HCT116 (cell line): ENCODE data around the gene NOL9. TPM values are rescaled to one million over a fixed set of nuclear protein-coding genes. Genes with fewer than 3 reads are reported as not detected.
A peak's percentile ranks its signal among the peaks of the same experiment; 100 is the strongest.

Source experiments
- ATAC-seq: fragments of 200-7000 bp; cut with Tn5 transposase; 2 replicates; pipeline ENCODE4 v1.9.1; 2020; ENCODE audit warnings: mild to moderate bottlenecking, moderate library complexity
- BruUV-seq: library from RNA; stranded (reverse); fragments of 400-500 nt; replicated peaks from 2 replicates; lab custom pipeline; 2021; lab: Mats Ljungman, UMichigan
- CTCF ChIA-PET: fragments of 300-600 bp; sonication (Branson Sonifier 250); formaldehyde crosslinking; loops from one replicate; lab custom pipeline; 2021; ENCODE audit warnings: antibody characterized with exemption; lab: Charles Lee
- POLR2A ChIA-PET: fragments of 300-600, 350-600 bp; sonication (Branson Sonifier 250); formaldehyde crosslinking; loops from one replicate; lab custom pipeline; 2021; ENCODE audit warnings: antibody characterized with exemption; lab: Charles Lee
- RAD21 ChIA-PET, 2 experiments: fragments of 300-600 bp; sonication (Branson Sonifier 250); formaldehyde crosslinking; loops; one replicate each; lab custom pipeline; 2023; ENCODE audit warnings: low total read pairs in 2 of 2; ENCODE audit not compliant: uncharacterized antibody in 2 of 2, unreplicated experiment in 2 of 2, low non-redundant PET in 1 of 2; lab: Charles Lee
- DNase-seq: peaks from one replicate; pipeline ENCODE4 v3.0.0-alpha.2; 2010; ENCODE audit warnings: low read depth, low spot score
- H2AFZ ChIP-seq: fragments of 200-600 bp; shearing (Covaris generic), sonication (generic); 2 replicates; pipeline ENCODE4 v1.6.1; 2017; ENCODE audit warnings: low read depth, mixed run types, mixed read lengths, antibody characterized with exemption, low read length; ENCODE audit not compliant: poor library complexity, severe bottlenecking
- H3K27ac ChIP-seq: 2 replicates; pipeline ENCODE4 v1.5.1; 2012; ENCODE audit warnings: low read depth, low read length
- H3K27me3 ChIP-seq: fragments of 200-600 bp; sonication (generic); 2 replicates; pipeline ENCODE4 v1.6.1; 2016; ENCODE audit warnings: mixed run types, low read length, mixed read lengths; ENCODE audit not compliant: insufficient read depth
- H3K36me3 ChIP-seq, 2 experiments: fragments of 200-500 bp in 1 of 2; fragments of 200-600 bp in 1 of 2; sonication (Bioruptor generic) in 1 of 2; sonication (generic) in 1 of 2; 2 replicates each; pipeline versions ENCODE4 v1.5.1 to v1.6.1; 2014 to 2016; ENCODE audit warnings: low read length in 2 of 2, inconsistent platforms in 1 of 2, mixed read lengths in 1 of 2, mixed run types in 1 of 2; ENCODE audit not compliant: insufficient read depth in 2 of 2, control insufficient read depth in 1 of 2
- H3K4me1 ChIP-seq, 2 experiments: fragments of 200-600 bp in 1 of 2; sonication (generic) in 1 of 2; 2 replicates each; pipeline versions ENCODE4 v1.5.1 to v1.6.1; 2012 to 2017; ENCODE audit warnings: low read length in 2 of 2, inconsistent platforms in 1 of 2, mild to moderate bottlenecking in 1 of 2, mixed read lengths in 1 of 2, mixed run types in 1 of 2, moderate library complexity in 1 of 2; ENCODE audit not compliant: insufficient read depth in 2 of 2, control insufficient read depth in 1 of 2
- H3K4me2 ChIP-seq: fragments of 200-600 bp; sonication (generic); 2 replicates; pipeline ENCODE4 v1.6.1; 2017; ENCODE audit warnings: mixed run types, low read length, mixed read lengths
- H3K4me3 ChIP-seq, 2 experiments: fragments of 200-600 bp in 1 of 2; sonication (generic) in 1 of 2; replicated peaks in 1 of 2; 2 replicates each; pipeline ENCODE4 v1.5.1; 2011 to 2016; ENCODE audit warnings: low read length in 2 of 2, control low read depth in 1 of 2, low read depth in 1 of 2, mild to moderate bottlenecking in 1 of 2, mixed read lengths in 1 of 2, mixed run types in 1 of 2
- H3K79me2 ChIP-seq: fragments of 200-600 bp; sonication (generic); 2 replicates; pipeline ENCODE4 v1.6.1; 2017; ENCODE audit warnings: mild to moderate bottlenecking, mixed run types, low read length, moderate library complexity, mixed read lengths; ENCODE audit not compliant: insufficient read depth
- H3K9ac ChIP-seq: fragments of 200-600 bp; sonication (generic); 2 replicates; pipeline ENCODE4 v1.6.1; 2016; ENCODE audit warnings: low read length, mixed read lengths
- H3K9me2 ChIP-seq: fragments of 200-600 bp; sonication (generic), shearing (Covaris generic); 2 replicates; pipeline ENCODE4 v1.6.1; 2017; ENCODE audit warnings: mixed run types, mild to moderate bottlenecking, moderate library complexity; ENCODE audit not compliant: insufficient read depth
- H3K9me3 ChIP-seq, 2 experiments: fragments of 200-500 bp in 1 of 2; fragments of 200-600 bp in 1 of 2; sonication (Bioruptor generic) in 1 of 2; sonication (generic) in 1 of 2; 2 replicates each; pipeline ENCODE4 v1.6.1; 2014 to 2017; ENCODE audit warnings: low read length in 2 of 2, mixed read lengths in 2 of 2, inconsistent platforms in 1 of 2, low read depth in 1 of 2, mild to moderate bottlenecking in 1 of 2, mixed run types in 1 of 2, moderate library complexity in 1 of 2; ENCODE audit not compliant: control insufficient read depth in 1 of 2, insufficient read depth in 1 of 2
- H4K20me1 ChIP-seq: fragments of 200-600 bp; sonication (generic), shearing (Covaris generic); 2 replicates; pipeline ENCODE4 v1.6.1; 2017; ENCODE audit warnings: mixed run types, mild to moderate bottlenecking, moderate library complexity; ENCODE audit not compliant: insufficient read depth
- EGR1 ChIP-seq: IDR thresholded peaks from 2 replicates; pipeline ENCODE4 v1.6.1; 2012; ENCODE audit warnings: low read depth
- EZH2phosphoT487 ChIP-seq: fragments of 200-600 bp; IDR thresholded peaks from 2 replicates; pipeline ENCODE4 v1.6.1; 2018; ENCODE audit warnings: antibody characterized with exemption, borderline replicate concordance
- FOSL1 ChIP-seq: IDR thresholded peaks from 2 replicates; pipeline ENCODE4 v1.6.1; 2012; ENCODE audit warnings: low read depth
- POLR2A ChIP-seq: IDR thresholded peaks from 2 replicates; pipeline ENCODE4 v1.7.0; 2011; ENCODE audit warnings: borderline replicate concordance; ENCODE audit not compliant: insufficient read depth, insufficient read length; ENCODE audit errors: extremely low read depth
- POLR2AphosphoS5 ChIP-seq: IDR thresholded peaks from 2 replicates; pipeline ENCODE4 v1.6.1; 2011; ENCODE audit warnings: mild to moderate bottlenecking, low read depth, low read length, moderate library complexity
- SP1 ChIP-seq: IDR thresholded peaks from 2 replicates; pipeline ENCODE4 v1.6.1; 2012; ENCODE audit warnings: low read depth
- SRF ChIP-seq: IDR thresholded peaks from 2 replicates; pipeline ENCODE4 v1.6.1; 2012; ENCODE audit warnings: low read depth
- TCF7L2 ChIP-seq: IDR thresholded peaks from 2 replicates; pipeline ENCODE4 v1.7.0; 2011; ENCODE audit warnings: borderline replicate concordance, inconsistent platforms; ENCODE audit not compliant: insufficient read depth, insufficient read length; ENCODE audit errors: extremely low read depth
- YY1 ChIP-seq: IDR thresholded peaks from 2 replicates; pipeline ENCODE4 v1.6.1; 2011; ENCODE audit warnings: low read length, low read depth, moderate library complexity, mild to moderate bottlenecking; ENCODE audit not compliant: insufficient replicate concordance; ENCODE audit errors: extremely low read depth
- ZFX ChIP-seq: fragments of 450-650 bp; IDR thresholded peaks from 2 replicates; pipeline ENCODE4 v1.6.1; 2017
- intact Hi-C: fragments of 100-400 bp; cut with micrococcal nuclease; formaldehyde crosslinking; loops from 2 replicates; pipeline ENCODE4 v1.10.0; 2022
- total RNA-seq: library from RNA; stranded (reverse); gene quantifications from one replicate; pipeline ENCODE4 v1.2.1, GENCODE V29; 2021; ENCODE audit not compliant: unreplicated experiment

NOL9 gene
- total RNA-seq, 1 experiment from 2014 or later, result 46.4 TPM

DNA sequence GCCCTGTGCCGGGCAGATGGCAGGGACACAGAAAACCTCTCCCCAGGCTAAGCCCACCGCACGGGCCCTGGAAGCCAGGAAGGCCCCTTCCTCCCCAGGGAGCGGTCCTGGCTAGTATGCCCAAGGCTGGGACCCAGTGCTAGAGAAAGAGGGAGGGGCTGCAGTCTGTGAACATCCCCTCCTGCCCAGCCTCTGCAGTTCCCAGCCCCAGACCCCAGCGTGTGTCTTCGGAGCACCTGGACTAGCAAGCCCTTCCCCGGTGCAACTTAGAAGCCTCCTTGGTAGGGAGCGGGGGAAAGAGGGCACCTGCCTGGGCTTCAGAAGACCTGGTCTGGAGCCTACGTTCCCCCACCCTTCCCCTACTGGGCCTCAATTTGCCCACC lies 64.9 kb downstream of the NOL9 start:
- POLR2A ChIA-PET, result no interaction called here
- intact Hi-C loops, result loop anchor here (5.0 kb wide), 1 partner anchor 728 kb away; no protein-coding TSS in a partner anchor
- CTCF ChIA-PET, result interaction anchor here (0.9 to 2.9 kb wide), 8 partner anchors 9 to 156 kb away, joined by 3 to 11 read pairs (median 6); no protein-coding TSS in a partner anchor
- Histone ChIP-seq H3K9me3 (no peaks in the 10 kb centered on the region), H3K36me3 (no peaks in the 10 kb centered on the region), H3K27ac (peak overlapping the region; percentile 87), H3K9ac (peak overlapping the region; percentile 91), H3K4me1 (peaks cover 25 to 47% of the 10 kb centered on the region in 2 experiments), H4K20me1 (no peaks in the 10 kb centered on the region), H3K9me2 (no peaks in the 10 kb centered on the region), H2AFZ (no peak overlapping the region), H3K4me3 (peak overlapping the region; percentile 91 to 96), H3K79me2 (peaks cover 5% of the 10 kb centered on the region; the same call in 1 of the 2 replicates), H3K4me2 (peak overlapping the region; percentile 97), H3K27me3 (no peaks in the 10 kb centered on the region)
- no TSS peak for BruUV-seq
- RAD21 ChIA-PET, result no interaction called here
- TF ChIP-seq EGR1 (no peak), ZFX (0 out of 2 replicates have a peak, but pooled peaks have one; percentile 10), FOSL1 (no peak), POLR2A (no peak)
- ATAC-seq (peak; percentile 4), DNase-seq (no peak)

DNA sequence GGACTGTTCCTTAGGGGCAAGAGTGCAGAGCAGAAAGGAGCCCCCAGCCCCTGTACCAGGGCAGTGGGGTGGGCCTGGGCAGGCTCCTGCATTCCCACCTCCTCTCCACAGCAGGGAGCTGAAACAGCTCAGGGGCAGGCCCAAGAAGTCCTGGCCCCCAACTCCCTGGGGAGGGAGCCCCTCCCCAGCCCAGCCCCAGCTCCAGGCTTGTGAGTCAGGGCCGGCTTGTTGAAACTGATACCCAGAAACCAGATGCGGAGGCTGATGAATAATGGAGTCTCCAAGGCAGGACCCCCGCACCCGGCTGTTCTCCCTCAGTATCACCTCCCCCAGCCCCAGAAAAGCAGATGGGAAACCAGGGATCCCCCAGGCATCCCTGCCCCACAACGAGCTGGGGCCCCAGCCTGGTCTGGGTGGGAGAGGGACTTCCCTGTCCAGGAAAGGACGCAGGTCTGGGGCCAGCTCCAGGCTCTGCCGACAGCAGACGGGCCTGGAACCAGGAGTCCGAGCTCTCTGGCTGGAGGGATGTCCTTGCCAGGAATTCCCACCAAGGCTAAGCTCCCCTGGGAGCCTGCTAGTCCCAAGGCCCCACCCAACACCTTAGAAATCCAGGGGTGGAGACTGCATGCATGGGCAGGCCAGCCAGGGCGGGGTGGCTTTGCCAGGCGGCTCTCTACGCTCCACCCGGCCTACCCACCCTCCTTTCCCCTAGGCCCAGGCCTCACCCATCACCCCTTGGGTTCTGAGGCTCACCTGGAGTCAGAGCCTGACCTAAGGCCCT lies 65.5 kb downstream of the NOL9 start:
- peak overlapping the region; percentile 91 to 96 for H3K4me3 ChIP-seq
- H3K27ac ChIP-seq, result peak overlapping the region; percentile 87
- no peaks in the 10 kb centered on the region for H4K20me1 ChIP-seq
- peak overlapping the region; percentile 91 for H3K9ac ChIP-seq
- H2AFZ ChIP-seq, result no peak overlapping the region
- H3K9me2 ChIP-seq, result no peaks in the 10 kb centered on the region
- peaks cover 5% of the 10 kb centered on the region; the same call in 1 of the 2 replicates for H3K79me2 ChIP-seq
- no peaks in the 10 kb centered on the region for H3K9me3 ChIP-seq
- H3K36me3 ChIP-seq, result no peaks in the 10 kb centered on the region
- peak overlapping the region; percentile 97 for H3K4me2 ChIP-seq
- no peaks in the 10 kb centered on the region for H3K27me3 ChIP-seq
- RAD21 ChIA-PET, result no interaction called here
- TF ChIP-seq SRF, result no peak
- no peak for TF ChIP-seq POLR2A
- peak; percentile 44; the same call in 1 of the 2 replicates for TF ChIP-seq ZFX
- no peak for TF ChIP-seq EZH2phosphoT487
- TF ChIP-seq TCF7L2, result no peak
- TF ChIP-seq YY1, result no peak
- peak; percentile 38 for TF ChIP-seq POLR2AphosphoS5
- no peak for TF ChIP-seq SP1
- TF ChIP-seq, all 23 proteins: peak for 2
- ChIA-PET POLR2A (no interaction called here), CTCF (interaction anchor here (0.6 to 2.9 kb wide), 9 partner anchors 9 to 157 kb away, joined by 3 to 11 read pairs (median 4); no protein-coding TSS in a partner anchor)
- intact Hi-C loops, result loop anchor here (5.0 kb wide), 1 partner anchor 729 kb away; no protein-coding TSS in a partner anchor
- peak; percentile 41 for ATAC-seq
- H3K4me1 ChIP-seq, result peaks cover 25 to 47% of the 10 kb centered on the region in 2 experiments
- DNase-seq, result no peak
- no TSS peak for BruUV-seq
